Large intestine (tissue), 3 donors: ENCODE results near the gene ALDH7A1. TPM values are rescaled to one million over a fixed set of nuclear protein-coding genes. Genes with fewer than 3 reads are reported as not detected.

Source experiments
- DNase-seq, 2 donors: peaks; one replicate each; pipeline versions ENCODE4 v3.0.0 to v3.0.0-alpha.2; 2013
- H3K27ac ChIP-seq: one replicate; pipeline ENCODE4 v1.5.1; 2013; ENCODE audit warnings: low read length
- H3K27me3 ChIP-seq: 2 replicates; pipeline ENCODE4 v1.6.1; 2013; ENCODE audit warnings: low read length; ENCODE audit not compliant: control insufficient read depth, insufficient read depth
- H3K36me3 ChIP-seq: 2 replicates; pipeline ENCODE4 v1.6.1; 2013; ENCODE audit warnings: low read length; ENCODE audit not compliant: control insufficient read depth, insufficient read depth
- H3K4me1 ChIP-seq: one replicate; pipeline ENCODE4 v1.6.1; 2013; ENCODE audit warnings: low read length; ENCODE audit not compliant: control insufficient read depth, insufficient read depth
- H3K4me3 ChIP-seq: one replicate; pipeline ENCODE4 v1.5.1; 2013; ENCODE audit warnings: low read length
- H3K9me3 ChIP-seq: one replicate; pipeline ENCODE4 v1.6.1; 2013; ENCODE audit warnings: mild to moderate bottlenecking, low read depth, low read length, moderate library complexity; ENCODE audit not compliant: control insufficient read depth
- WGBS: methylation state at CpG from one replicate; pipeline ENCODE4 v1.1.5; 2013; ENCODE audit warnings: low lambda C conversion rate; ENCODE audit not compliant: insufficient coverage; 5-methylcytosine and 5-hydroxymethylcytosine counted together
- polyA plus RNA-seq: library from polyadenylated mRNA; unstranded; fragments of 120-200 nt; gene quantifications from one replicate; pipeline ENCODE4 v1.2.1, GENCODE V29; 2013

Gene ALDH7A1
- polyA plus RNA-seq, 1 donor, result 66.4 TPM

- Histone ChIP-seq H3K27me3 (no peaks in the 10 kb centered on the region), H3K27ac (no peak overlapping the region), H3K9me3 (no peaks in the 10 kb centered on the region), H3K4me1 (no peaks in the 10 kb centered on the region), H3K36me3 (peaks cover 23% of the 10 kb centered on the region), H3K4me3 (no peak overlapping the region)
- no CpG with 5 or more reads among the region's 3 CpGs for WGBS
- no peak for DNase-seq
Measured at GRCh38 chr5:126494393-126494792, 100.6 kb downstream of the ALDH7A1 start.

GRCh38 chr5:126492939-126493338, 102.1 kb downstream of the ALDH7A1 start:
- Histone ChIP-seq H3K27ac (no peak overlapping the region), H3K4me1 (no peaks in the 10 kb centered on the region), H3K9me3 (no peaks in the 10 kb centered on the region), H3K36me3 (peaks cover 34% of the 10 kb centered on the region), H3K27me3 (no peaks in the 10 kb centered on the region), H3K4me3 (no peak overlapping the region)
- peak; percentile 15 to 36 for DNase-seq
- 69% methylated on average over 5 of the region's 8 CpGs for WGBS

GRCh38 chr5:126490167-126490940, 104.7 kb downstream of the ALDH7A1 start:
- Histone ChIP-seq H3K4me3 (no peak overlapping the region), H3K27ac (no peak overlapping the region), H3K4me1 (no peaks in the 10 kb centered on the region), H3K36me3 (peaks cover 58% of the 10 kb centered on the region), H3K9me3 (no peaks in the 10 kb centered on the region), H3K27me3 (no peaks in the 10 kb centered on the region)
- 65% methylated on average over 5 of the region's 12 CpGs for WGBS
- DNase-seq, result no peak

GRCh38 chr5:126488443-126489065, 106.5 kb downstream of the ALDH7A1 start:
- no peak for DNase-seq
- Histone ChIP-seq H3K4me1 (no peaks in the 10 kb centered on the region), H3K36me3 (peaks cover 71% of the 10 kb centered on the region), H3K4me3 (no peak overlapping the region), H3K9me3 (no peaks in the 10 kb centered on the region), H3K27ac (no peak overlapping the region), H3K27me3 (no peaks in the 10 kb centered on the region)
- WGBS, result 70% methylated on average over 6 of the region's 7 CpGs

- Histone ChIP-seq H3K27me3 (no peaks in the 10 kb centered on the region), H3K27ac (no peak overlapping the region), H3K4me1 (no peaks in the 10 kb centered on the region), H3K36me3 (peaks cover 72% of the 10 kb centered on the region), H3K9me3 (no peaks in the 10 kb centered on the region), H3K4me3 (no peak overlapping the region)
- DNase-seq, result no peak
Measured at GRCh38 chr5:126487596-126487995, 107.4 kb downstream of the ALDH7A1 start.

GRCh38 chr5:126486332-126486731, 108.7 kb downstream of the ALDH7A1 start:
- DNase-seq, result no peak
- no CpG with 5 or more reads among the region's 3 CpGs for WGBS
- Histone ChIP-seq H3K4me3 (no peak overlapping the region), H3K4me1 (no peaks in the 10 kb centered on the region), H3K27me3 (no peaks in the 10 kb centered on the region), H3K27ac (no peak overlapping the region), H3K9me3 (no peaks in the 10 kb centered on the region), H3K36me3 (peaks cover 75% of the 10 kb centered on the region)

GRCh38 chr5:126484253-126484652, 110.8 kb downstream of the ALDH7A1 start:
- Histone ChIP-seq H3K9me3 (no peaks in the 10 kb centered on the region), H3K4me3 (no peak overlapping the region), H3K4me1 (no peaks in the 10 kb centered on the region), H3K36me3 (peaks cover 69% of the 10 kb centered on the region), H3K27me3 (no peaks in the 10 kb centered on the region), H3K27ac (no peak overlapping the region)
- no peak for DNase-seq
- no CpG with 5 or more reads among the region's 2 CpGs for WGBS

- DNase-seq, result no peak
- Histone ChIP-seq H3K27ac (no peak overlapping the region), H3K9me3 (no peaks in the 10 kb centered on the region), H3K36me3 (peaks cover 70% of the 10 kb centered on the region), H3K27me3 (no peaks in the 10 kb centered on the region), H3K4me3 (no peak overlapping the region), H3K4me1 (no peaks in the 10 kb centered on the region)
- WGBS, result no CpG with 5 or more reads among the region's 3 CpGs
Measured at GRCh38 chr5:126483156-126483555, 111.9 kb downstream of the ALDH7A1 start.

GRCh38 chr5:126482591-126482990, 112.4 kb downstream of the ALDH7A1 start:
- Histone ChIP-seq H3K27me3 (no peaks in the 10 kb centered on the region), H3K4me3 (no peak overlapping the region), H3K4me1 (no peaks in the 10 kb centered on the region), H3K36me3 (peaks cover 67% of the 10 kb centered on the region), H3K9me3 (no peaks in the 10 kb centered on the region), H3K27ac (no peak overlapping the region)
- no peak for DNase-seq
- no CpG with 5 or more reads among the region's 1 CpG for WGBS

GRCh38 chr5:126481243-126481642, 113.8 kb downstream of the ALDH7A1 start:
- H3K9me3 ChIP-seq, result no peaks in the 10 kb centered on the region
- DNase-seq, result no peak
- H3K36me3 ChIP-seq, result peaks cover 58% of the 10 kb centered on the region
- WGBS, result no CpG with 5 or more reads among the region's 2 CpGs
- no peaks in the 10 kb centered on the region for H3K27me3 ChIP-seq
- no peak overlapping the region for H3K27ac ChIP-seq
- no peak overlapping the region for H3K4me3 ChIP-seq
- no peaks in the 10 kb centered on the region for H3K4me1 ChIP-seq
